ENCODE measurements around the gene BRICD5.

GRCh38 chr16:2200313-2200712 is 10.3 kb downstream of the BRICD5 start:
- TF ChIP-seq, protein P1, sequence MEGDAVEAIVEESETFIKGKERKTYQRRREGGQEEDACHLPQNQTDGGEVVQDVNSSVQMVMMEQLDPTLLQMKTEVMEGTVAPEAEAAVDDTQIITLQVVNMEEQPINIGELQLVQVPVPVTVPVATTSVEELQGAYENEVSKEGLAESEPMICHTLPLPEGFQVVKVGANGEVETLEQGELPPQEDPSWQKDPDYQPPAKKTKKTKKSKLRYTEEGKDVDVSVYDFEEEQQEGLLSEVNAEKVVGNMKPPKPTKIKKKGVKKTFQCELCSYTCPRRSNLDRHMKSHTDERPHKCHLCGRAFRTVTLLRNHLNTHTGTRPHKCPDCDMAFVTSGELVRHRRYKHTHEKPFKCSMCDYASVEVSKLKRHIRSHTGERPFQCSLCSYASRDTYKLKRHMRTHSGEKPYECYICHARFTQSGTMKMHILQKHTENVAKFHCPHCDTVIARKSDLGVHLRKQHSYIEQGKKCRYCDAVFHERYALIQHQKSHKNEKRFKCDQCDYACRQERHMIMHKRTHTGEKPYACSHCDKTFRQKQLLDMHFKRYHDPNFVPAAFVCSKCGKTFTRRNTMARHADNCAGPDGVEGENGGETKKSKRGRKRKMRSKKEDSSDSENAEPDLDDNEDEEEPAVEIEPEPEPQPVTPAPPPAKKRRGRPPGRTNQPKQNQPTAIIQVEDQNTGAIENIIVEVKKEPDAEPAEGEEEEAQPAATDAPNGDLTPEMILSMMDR (IDR thresholded peaks at IDR 0.05 in 8 of 11, conservative IDR thresholded peaks at IDR 0.05 in 3 of 11): no peak
- TF ChIP-seq POLR2A (IDR thresholded peaks at IDR 0.05): no peak
